ENCODE data around the gene LPIN3.
"Not testable (repeated sequence)": the region's sequence is repeated elsewhere in the genome, so short reads cannot be mapped to it uniquely, and the experiment has no call there.

Gene LPIN3

GRCh38 chr20:41340327-41341055 is at the start of gene LPIN3:
Gene LPIN3, plus strand, starts transcription at chr20:41340821. Its CDS starts 4,983 bp downstream, at chr20:41345804.
- DNase-seq, result peak in 28 of 58 donors; percentile 7 to 46 (median 28)

GRCh38 chr20:41293269-41294037 is 47.2 kb upstream of the LPIN3 start:
- peak in 24 of 58 donors; percentile 4 to 70 (median 25) for DNase-seq

- DNase-seq, result no peak
Measured at GRCh38 chr20:41299899-41300298, 40.7 kb upstream of the LPIN3 start.

- DNase-seq, result no peak
Measured at GRCh38 chr20:41300383-41300782, 40.2 kb upstream of the LPIN3 start.

- no peak for DNase-seq
Measured at GRCh38 chr20:41300886-41301285, 39.7 kb upstream of the LPIN3 start.

- DNase-seq, result no peak
Measured at GRCh38 chr20:41304002-41304401, 36.6 kb upstream of the LPIN3 start.

GRCh38 chr20:41304424-41305079 is 36.1 kb upstream of the LPIN3 start:
- DNase-seq, result no peak

- DNase-seq, result no peak
Measured at GRCh38 chr20:41306061-41306727, 34.4 kb upstream of the LPIN3 start.

- DNase-seq, result no peak
Measured at GRCh38 chr20:41307021-41307420, 33.6 kb upstream of the LPIN3 start.

- peak in 2 of 58 donors; percentile 1 to 18 for DNase-seq
Measured at GRCh38 chr20:41308290-41308711, 32.3 kb upstream of the LPIN3 start.

GRCh38 chr20:41308726-41309413 is 31.8 kb upstream of the LPIN3 start:
- no peak for DNase-seq

GRCh38 chr20:41309817-41310216 is 30.8 kb upstream of the LPIN3 start:
- DNase-seq, result no peak

GRCh38 chr20:41312009-41312408 is 28.6 kb upstream of the LPIN3 start:
- not testable (repeated sequence) for DNase-seq

GRCh38 chr20:41314386-41314785 is 26.2 kb upstream of the LPIN3 start:
- no peak for DNase-seq

GRCh38 chr20:41316051-41316450 is 24.6 kb upstream of the LPIN3 start:
- DNase-seq, result peak in 2 of 58 donors; percentile 12 to 21

- DNase-seq, result peak in 57 of 58 donors; percentile 10 to 89 (median 74)
Measured at GRCh38 chr20:41316602-41317545, 23.7 kb upstream of the LPIN3 start.

- DNase-seq, result peak; percentile 51 to 97 (median 92)
Measured at GRCh38 chr20:41317546-41318270, 22.9 kb upstream of the LPIN3 start, which contains the start of gene ZHX3. Gene ZHX3, minus strand, starts transcription at chr20:41317731. Its CDS starts 112,815 bp downstream, at chr20:41204916.

GRCh38 chr20:41318271-41318649 is 22.4 kb upstream of the LPIN3 start:
- peak in 1 of 58 donors; percentile 37 for DNase-seq

GRCh38 chr20:41320441-41320840 is 20.2 kb upstream of the LPIN3 start:
- DNase-seq, result no peak

Measured in anterior cingulate cortex (tissue), 58 donors.